ENCODE measurements around the gene TRIM41. TPM values are rescaled to one million over a fixed set of nuclear protein-coding genes. Genes with fewer than 3 reads are reported as not detected.

TRIM41 gene
- total and polyA plus RNA-seq, 9 of the 15 experiments (the other 6 are each of a cell fraction or from before 2014, with no cell fraction given), result 1.8 to 47.6 (median 20.9) TPM

DNA sequence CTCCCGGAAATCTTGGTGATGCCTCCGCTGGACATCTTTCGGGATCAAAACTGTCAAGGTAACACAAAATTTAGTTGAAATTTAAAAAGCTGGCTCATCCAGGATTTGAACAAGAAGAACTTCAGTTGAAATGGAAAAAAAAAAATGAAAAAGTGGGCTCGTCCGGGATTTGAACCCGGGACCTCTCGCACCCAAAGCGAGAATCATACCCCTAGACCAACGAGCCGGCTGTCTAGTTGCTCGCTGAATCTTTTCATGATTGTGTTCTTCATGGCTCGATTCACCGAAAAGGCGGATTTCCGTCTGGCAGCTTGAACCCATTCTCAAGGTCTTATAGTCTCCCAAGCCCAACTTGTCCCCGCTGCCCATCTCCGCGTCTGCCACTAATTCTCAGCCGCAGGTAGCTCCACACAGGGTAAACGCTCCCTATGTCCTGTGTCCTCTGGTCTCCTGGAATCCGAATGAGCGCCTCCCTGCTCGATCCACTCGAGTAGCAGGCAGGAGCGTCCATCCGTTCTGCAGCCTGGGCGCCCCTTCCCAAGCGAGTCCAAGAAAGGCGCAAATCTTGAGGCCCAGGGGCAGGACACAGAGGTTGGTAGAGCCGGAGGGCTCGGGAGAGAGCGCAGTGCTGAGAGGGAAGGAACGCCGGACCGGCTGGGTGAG, 34.2 kb upstream of the TRIM41 start (continued):
- TF ChIP-seq C11orf30 (IDR thresholded peaks at IDR 0.05; ENCODE audit: low read depth) (no peak), PYGO2 (tag; IDR thresholded peaks at IDR 0.05) (no peak), IRF2 (CRISPR knock-in tag; IDR thresholded peaks at IDR 0.05) (no peak), ZFX (CRISPR knock-in tag; IDR thresholded peaks at IDR 0.05) (no peak), PCBP2 (IDR thresholded peaks at IDR 0.05; ENCODE audit: low read depth, low read length, poor library complexity, severe bottlenecking) (no peak), KDM1A (IDR thresholded peaks at IDR 0.05) (no peak), ZSCAN29 (IDR thresholded peaks at IDR 0.05) (peak; percentile 75), POLR2G (IDR thresholded peaks at IDR 0.05; ENCODE audit: low read depth, low read length) (no peak), FOXK1 (CRISPR knock-in tag; IDR thresholded peaks at IDR 0.05; ENCODE audit: borderline replicate concordance) (no peak), MBD1 (CRISPR knock-in tag; IDR thresholded peaks at IDR 0.05) (no peak)
- TF ChIP-seq, protein P1, sequence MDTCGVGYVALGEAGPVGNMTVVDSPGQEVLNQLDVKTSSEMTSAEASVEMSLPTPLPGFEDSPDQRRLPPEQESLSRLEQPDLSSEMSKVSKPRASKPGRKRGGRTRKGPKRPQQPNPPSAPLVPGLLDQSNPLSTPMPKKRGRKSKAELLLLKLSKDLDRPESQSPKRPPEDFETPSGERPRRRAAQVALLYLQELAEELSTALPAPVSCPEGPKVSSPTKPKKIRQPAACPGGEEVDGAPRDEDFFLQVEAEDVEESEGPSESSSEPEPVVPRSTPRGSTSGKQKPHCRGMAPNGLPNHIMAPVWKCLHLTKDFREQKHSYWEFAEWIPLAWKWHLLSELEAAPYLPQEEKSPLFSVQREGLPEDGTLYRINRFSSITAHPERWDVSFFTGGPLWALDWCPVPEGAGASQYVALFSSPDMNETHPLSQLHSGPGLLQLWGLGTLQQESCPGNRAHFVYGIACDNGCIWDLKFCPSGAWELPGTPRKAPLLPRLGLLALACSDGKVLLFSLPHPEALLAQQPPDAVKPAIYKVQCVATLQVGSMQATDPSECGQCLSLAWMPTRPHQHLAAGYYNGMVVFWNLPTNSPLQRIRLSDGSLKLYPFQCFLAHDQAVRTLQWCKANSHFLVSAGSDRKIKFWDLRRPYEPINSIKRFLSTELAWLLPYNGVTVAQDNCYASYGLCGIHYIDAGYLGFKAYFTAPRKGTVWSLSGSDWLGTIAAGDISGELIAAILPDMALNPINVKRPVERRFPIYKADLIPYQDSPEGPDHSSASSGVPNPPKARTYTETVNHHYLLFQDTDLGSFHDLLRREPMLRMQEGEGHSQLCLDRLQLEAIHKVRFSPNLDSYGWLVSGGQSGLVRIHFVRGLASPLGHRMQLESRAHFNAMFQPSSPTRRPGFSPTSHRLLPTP (IDR thresholded peaks at IDR 0.05; ENCODE audit: borderline replicate concordance, extremely low read depth, insufficient read length), result peak; percentile 82
- TF ChIP-seq, protein P2, sequence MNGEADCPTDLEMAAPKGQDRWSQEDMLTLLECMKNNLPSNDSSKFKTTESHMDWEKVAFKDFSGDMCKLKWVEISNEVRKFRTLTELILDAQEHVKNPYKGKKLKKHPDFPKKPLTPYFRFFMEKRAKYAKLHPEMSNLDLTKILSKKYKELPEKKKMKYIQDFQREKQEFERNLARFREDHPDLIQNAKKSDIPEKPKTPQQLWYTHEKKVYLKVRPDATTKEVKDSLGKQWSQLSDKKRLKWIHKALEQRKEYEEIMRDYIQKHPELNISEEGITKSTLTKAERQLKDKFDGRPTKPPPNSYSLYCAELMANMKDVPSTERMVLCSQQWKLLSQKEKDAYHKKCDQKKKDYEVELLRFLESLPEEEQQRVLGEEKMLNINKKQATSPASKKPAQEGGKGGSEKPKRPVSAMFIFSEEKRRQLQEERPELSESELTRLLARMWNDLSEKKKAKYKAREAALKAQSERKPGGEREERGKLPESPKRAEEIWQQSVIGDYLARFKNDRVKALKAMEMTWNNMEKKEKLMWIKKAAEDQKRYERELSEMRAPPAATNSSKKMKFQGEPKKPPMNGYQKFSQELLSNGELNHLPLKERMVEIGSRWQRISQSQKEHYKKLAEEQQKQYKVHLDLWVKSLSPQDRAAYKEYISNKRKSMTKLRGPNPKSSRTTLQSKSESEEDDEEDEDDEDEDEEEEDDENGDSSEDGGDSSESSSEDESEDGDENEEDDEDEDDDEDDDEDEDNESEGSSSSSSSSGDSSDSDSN (IDR thresholded peaks at IDR 0.05; ENCODE audit: borderline replicate concordance in 1 of 2, low read depth in 2 of 2, low read length in 2 of 2), result peak in 1 of 2 experiments; percentile 55; a peak in 1 of 4 replicates
- TF ChIP-seq, protein P3, sequence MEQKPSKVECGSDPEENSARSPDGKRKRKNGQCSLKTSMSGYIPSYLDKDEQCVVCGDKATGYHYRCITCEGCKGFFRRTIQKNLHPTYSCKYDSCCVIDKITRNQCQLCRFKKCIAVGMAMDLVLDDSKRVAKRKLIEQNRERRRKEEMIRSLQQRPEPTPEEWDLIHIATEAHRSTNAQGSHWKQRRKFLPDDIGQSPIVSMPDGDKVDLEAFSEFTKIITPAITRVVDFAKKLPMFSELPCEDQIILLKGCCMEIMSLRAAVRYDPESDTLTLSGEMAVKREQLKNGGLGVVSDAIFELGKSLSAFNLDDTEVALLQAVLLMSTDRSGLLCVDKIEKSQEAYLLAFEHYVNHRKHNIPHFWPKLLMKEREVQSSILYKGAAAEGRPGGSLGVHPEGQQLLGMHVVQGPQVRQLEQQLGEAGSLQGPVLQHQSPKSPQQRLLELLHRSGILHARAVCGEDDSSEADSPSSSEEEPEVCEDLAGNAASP (IDR thresholded peaks at IDR 0.05), result no peak

Data from K562 (cell line).